Measurements from ENCODE around the gene PNPLA3.

DNA sequence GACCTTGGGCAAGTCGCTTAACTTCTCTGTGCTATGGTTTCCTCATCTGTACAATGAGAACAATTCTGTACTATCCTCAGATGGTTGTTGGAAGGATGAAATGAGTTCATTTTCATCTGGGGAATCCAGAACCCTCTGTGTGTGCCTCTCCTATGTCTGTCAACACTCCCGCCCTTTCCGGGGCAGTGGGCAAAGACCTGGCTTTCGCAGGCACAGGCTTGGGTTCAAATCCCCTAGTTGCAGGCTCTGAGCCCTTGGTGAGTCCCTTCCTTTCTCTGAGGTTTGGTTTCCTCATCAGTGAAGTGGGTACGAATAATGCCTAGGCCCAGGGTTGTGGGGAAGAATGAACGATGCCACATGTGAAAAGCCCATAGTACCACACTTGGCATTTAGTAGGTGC lies 37.8 kb upstream of the PNPLA3 start:
- no peak for TF ChIP-seq CTCF (conservative IDR thresholded peaks at IDR 0.05)
- no peak for TF ChIP-seq ZFX (IDR thresholded peaks at IDR 0.05)
